A673 (cell line): Measurements from ENCODE around the gene KATNB1. TPM values are rescaled to one million over a fixed set of nuclear protein-coding genes. Genes with fewer than 3 reads are reported as not detected.

Experiments used
- BruUV-seq: library from RNA; stranded (reverse); fragments of 400-500 nt; replicated peaks from 2 replicates; lab custom pipeline; 2021; lab: Mats Ljungman, UMichigan
- CTCF ChIA-PET: fragments of 300-600 bp; sonication (Branson Sonifier 250); formaldehyde crosslinking; loops from one replicate; lab custom pipeline; 2022; ENCODE audit warnings: antibody characterized with exemption; lab: Charles Lee
- POLR2A ChIA-PET: fragments of 300-600 bp; sonication (Branson Sonifier 250); formaldehyde crosslinking; loops from one replicate; lab custom pipeline; 2022; ENCODE audit warnings: antibody characterized with exemption; ENCODE audit not compliant: low non-redundant PET; lab: Charles Lee
- DNase-seq: peaks from one replicate; pipeline ENCODE4 v3.0.0-alpha.2; 2015; ENCODE audit warnings: low spot score
- H3K27ac ChIP-seq: fragments of 200-600 bp; sonication (generic); 2 replicates; pipeline ENCODE4 v1.5.1; 2016; ENCODE audit warnings: mixed run types, low read depth, mild to moderate bottlenecking, mixed read lengths, antibody characterized with exemption, low read length; ENCODE audit not compliant: poor library complexity, severe bottlenecking
- H3K27me3 ChIP-seq: fragments of 200-600 bp; sonication (generic); replicated peaks from 2 replicates; pipeline ENCODE4 v1.6.1; 2017; ENCODE audit warnings: mixed run types, low read depth, mild to moderate bottlenecking, mixed read lengths, antibody characterized with exemption, low read length; ENCODE audit not compliant: insufficient read depth, poor library complexity
- H3K36me3 ChIP-seq: fragments of 200-600 bp; sonication (generic); 2 replicates; pipeline ENCODE4 v1.6.1; 2016; ENCODE audit warnings: mixed run types, mild to moderate bottlenecking, mixed read lengths, antibody characterized with exemption, low read length; ENCODE audit not compliant: insufficient read depth, poor library complexity, severe bottlenecking
- H3K4me1 ChIP-seq: fragments of 200-600 bp; sonication (generic); 2 replicates; pipeline ENCODE4 v1.6.1; 2017; ENCODE audit warnings: mixed run types, mild to moderate bottlenecking, mixed read lengths, antibody characterized with exemption, low read length; ENCODE audit not compliant: insufficient read depth, poor library complexity, severe bottlenecking
- H3K4me3 ChIP-seq: fragments of 200-600 bp; sonication (generic); 2 replicates; pipeline ENCODE4 v1.5.1; 2016; ENCODE audit warnings: low read depth, mixed run types, mild to moderate bottlenecking, mixed read lengths, low read length; ENCODE audit not compliant: poor library complexity, severe bottlenecking
- H3K9me3 ChIP-seq: fragments of 200-600 bp; sonication (generic); 2 replicates; pipeline ENCODE4 v1.6.1; 2016; ENCODE audit warnings: mixed run types, low read depth, mild to moderate bottlenecking, mixed read lengths, antibody characterized with exemption, low read length; ENCODE audit not compliant: poor library complexity, severe bottlenecking
- EZH2 ChIP-seq: fragments of 200-600 bp; sonication (generic); IDR thresholded peaks from 2 replicates; pipeline ENCODE4 v1.6.1; 2017; ENCODE audit warnings: borderline replicate concordance, low read depth, mild to moderate bottlenecking, mixed read lengths, antibody characterized with exemption, low read length; ENCODE audit not compliant: poor library complexity, severe bottlenecking
- intact Hi-C: fragments of 100-400 bp; cut with micrococcal nuclease; formaldehyde crosslinking; loops from one replicate; pipeline ENCODE4 v1.10.0; 2022; ENCODE audit not compliant: unreplicated experiment
- microRNA-seq: library from miRNA; unstranded; fragments of <30 nt; microRNA quantifications from one replicate; pipeline ENCODE4 v1.2.0, GENCODE V29; 2021
- total RNA-seq: library from RNA; stranded (reverse); gene quantifications from 2 replicates; pipeline ENCODE4 v1.2.3, GENCODE V29; 2021
- TF ChIP-seq, protein P1 (sequence below): fragments of 300-800, 200-600 bp; sonication (generic); conservative IDR thresholded peaks from 2 replicates; pipeline ENCODE4 v1.5.1; 2017; ENCODE audit warnings: low read depth, mild to moderate bottlenecking, antibody characterized with exemption, low read length, moderate library complexity, mixed read lengths

Gene KATNB1
- total RNA-seq, 1 experiment from 2014 or later: 55.7 TPM

DNA sequence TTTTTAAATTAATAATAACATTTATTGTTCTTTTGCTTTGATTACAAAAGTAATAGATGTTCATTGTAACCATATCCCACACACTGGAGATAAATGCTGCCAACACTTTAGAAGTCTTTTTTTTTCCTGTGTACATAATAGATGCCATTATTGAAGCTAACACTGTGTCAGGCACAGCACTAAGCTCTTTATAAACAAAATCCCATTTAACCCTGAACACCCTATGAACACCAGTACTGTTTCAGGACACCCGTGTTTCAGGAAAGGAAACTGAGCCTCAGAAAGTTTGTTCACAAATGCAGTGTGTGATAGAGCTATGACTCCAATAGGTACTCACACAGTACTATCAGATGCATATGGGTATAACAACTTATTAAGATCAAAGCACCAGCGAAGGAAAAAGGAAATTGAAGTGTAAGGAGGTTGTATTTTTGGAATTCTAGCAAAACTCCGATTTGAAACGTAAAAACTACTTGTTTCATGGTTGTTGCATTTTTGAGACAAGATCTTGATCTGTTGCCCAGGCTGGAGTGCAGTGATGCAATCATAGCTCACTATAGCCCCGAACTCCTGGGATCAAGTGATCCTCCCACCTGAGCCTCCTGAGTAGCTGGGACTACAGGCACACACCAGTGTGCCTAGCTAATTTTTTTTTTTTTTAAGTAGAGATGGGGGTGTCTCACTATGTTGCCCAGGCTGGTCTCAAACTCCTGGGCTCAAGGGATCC lies 68.7 kb downstream of the KATNB1 start:
- no peak for DNase-seq
- BruUV-seq: no TSS peak
- Histone ChIP-seq H3K4me3 (no peak overlapping the region), H3K27me3 (no peaks in the 10 kb centered on the region), H3K36me3 (no peaks in the 10 kb centered on the region), H3K27ac (peak overlapping the region; percentile 94), H3K9me3 (no peaks in the 10 kb centered on the region), H3K4me1 (peaks cover 77% of the 10 kb centered on the region)
- POLR2A ChIA-PET: interaction anchor here (0.5 to 1.1 kb wide), 3 partner anchors 16 to 32 kb away, joined by 3 read pairs; no protein-coding TSS in a partner anchor
- TF ChIP-seq, protein P1, sequence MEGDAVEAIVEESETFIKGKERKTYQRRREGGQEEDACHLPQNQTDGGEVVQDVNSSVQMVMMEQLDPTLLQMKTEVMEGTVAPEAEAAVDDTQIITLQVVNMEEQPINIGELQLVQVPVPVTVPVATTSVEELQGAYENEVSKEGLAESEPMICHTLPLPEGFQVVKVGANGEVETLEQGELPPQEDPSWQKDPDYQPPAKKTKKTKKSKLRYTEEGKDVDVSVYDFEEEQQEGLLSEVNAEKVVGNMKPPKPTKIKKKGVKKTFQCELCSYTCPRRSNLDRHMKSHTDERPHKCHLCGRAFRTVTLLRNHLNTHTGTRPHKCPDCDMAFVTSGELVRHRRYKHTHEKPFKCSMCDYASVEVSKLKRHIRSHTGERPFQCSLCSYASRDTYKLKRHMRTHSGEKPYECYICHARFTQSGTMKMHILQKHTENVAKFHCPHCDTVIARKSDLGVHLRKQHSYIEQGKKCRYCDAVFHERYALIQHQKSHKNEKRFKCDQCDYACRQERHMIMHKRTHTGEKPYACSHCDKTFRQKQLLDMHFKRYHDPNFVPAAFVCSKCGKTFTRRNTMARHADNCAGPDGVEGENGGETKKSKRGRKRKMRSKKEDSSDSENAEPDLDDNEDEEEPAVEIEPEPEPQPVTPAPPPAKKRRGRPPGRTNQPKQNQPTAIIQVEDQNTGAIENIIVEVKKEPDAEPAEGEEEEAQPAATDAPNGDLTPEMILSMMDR: no peak
- TF ChIP-seq EZH2: no peak
- CTCF ChIA-PET: interaction anchor here (0.8 kb wide), 1 partner anchor 59 kb away, joined by 5 read pairs; no protein-coding TSS in a partner anchor
- intact Hi-C loops: no loop called here

DNA sequence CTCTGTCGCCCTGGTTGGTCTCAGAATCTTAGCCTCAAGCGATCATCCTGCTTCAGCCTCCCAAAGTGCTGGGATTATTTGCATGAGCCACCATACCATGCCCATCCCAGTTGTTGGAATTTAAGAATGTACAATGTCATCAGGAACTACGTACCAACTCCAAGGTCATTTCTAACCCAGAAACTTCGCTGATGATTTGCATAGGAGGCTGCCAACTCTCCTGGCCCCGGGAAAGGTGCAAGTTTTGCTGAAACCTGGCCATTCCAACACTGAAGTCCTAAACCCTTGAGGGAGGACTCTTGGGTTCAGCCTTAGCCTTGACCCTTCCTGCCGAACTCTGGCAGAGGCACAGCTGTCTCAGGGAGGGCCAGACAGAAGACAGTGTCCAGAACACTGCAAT lies 69.6 kb downstream of the KATNB1 start:
- Histone ChIP-seq H3K27me3 (no peaks in the 10 kb centered on the region), H3K36me3 (no peaks in the 10 kb centered on the region), H3K4me1 (peaks cover 77% of the 10 kb centered on the region), H3K9me3 (no peaks in the 10 kb centered on the region), H3K27ac (peak overlapping the region; percentile 7), H3K4me3 (no peak overlapping the region)
- ChIA-PET POLR2A (no interaction called here), CTCF (interaction anchor here (0.8 kb wide), 1 partner anchor 58 kb away, joined by 5 read pairs; no protein-coding TSS in a partner anchor)
- no peak for DNase-seq
- no TSS peak for BruUV-seq
- TF ChIP-seq EZH2: no peak
- TF ChIP-seq, protein P1: no peak
- intact Hi-C loops: no loop called here

Small RNA genes within 50 kb of the gene (microRNA-seq; reads per million reads assigned to microRNA genes)
- 1.6 reads per million for gene MIR6772

Other genes with a start within 250 kb of the KATNB1 start
- gene DOK4, start 249.3 kb upstream of the KATNB1 start, total RNA-seq: 14.3 and 19.0 TPM in 2 replicates
- gene CCDC102A, start 199.2 kb upstream of the KATNB1 start, total RNA-seq: 10.1 and 10.3 TPM in 2 replicates
- not detected in 2 replicates for gene ADGRG5, start 193.1 kb upstream of the KATNB1 start, total RNA-seq
- gene ADGRG1, start 107.1 kb upstream of the KATNB1 start, total RNA-seq: 0.75 and 1.0 TPM in 2 replicates
- gene ADGRG3, start 67.5 kb upstream of the KATNB1 start, total RNA-seq: not detected in 2 replicates
- gene DRC7, start 41.0 kb upstream of the KATNB1 start, total RNA-seq: not detected in 2 replicates
- gene KIFC3, start 66.7 kb downstream of the KATNB1 start, total RNA-seq: 198 and 201 TPM in 2 replicates
- gene CNGB1, start 235.4 kb downstream of the KATNB1 start, total RNA-seq: not detected in 2 replicates